WTC11 (cell line): ENCODE data around the gene FIZ1. TPM values are rescaled to one million over a fixed set of nuclear protein-coding genes. Genes with fewer than 3 reads are reported as not detected.

Experiments
- ATAC-seq: fragments of 200-7000 bp; cut with Tn5 transposase; 2 replicates; pipeline ENCODE4 v1.10.0; 2021; ENCODE audit warnings: mild to moderate bottlenecking, moderate library complexity
- CTCF ChIA-PET: fragments of 300-600 bp; sonication (Branson Sonifier 250); formaldehyde crosslinking; loops from one replicate; lab custom pipeline; 2021; ENCODE audit warnings: antibody characterized with exemption; lab: Charles Lee
- POLR2A ChIA-PET: fragments of 350-600 bp; sonication (Branson Sonifier 250); formaldehyde crosslinking; loops from one replicate; lab custom pipeline; 2021; ENCODE audit warnings: antibody characterized with exemption; lab: Charles Lee
- DNase-seq: peaks from one replicate; pipeline ENCODE4 v3.0.0; 2021; ENCODE audit warnings: low spot score
- H3K27ac Mint-ChIP-seq: 2 replicates; pipeline ENCODE4 v1.8.0; 2021; ENCODE audit warnings: mixed read lengths
- H3K27me3 Mint-ChIP-seq: 2 replicates; pipeline ENCODE4 v1.8.0; 2021; ENCODE audit warnings: low read depth, mild to moderate bottlenecking, moderate library complexity, mixed read lengths
- H3K36me3 Mint-ChIP-seq: 2 replicates; pipeline ENCODE4 v1.8.0; 2021; ENCODE audit warnings: mixed read lengths
- H3K4me1 Mint-ChIP-seq: 2 replicates; pipeline ENCODE4 v1.8.0; 2022; ENCODE audit warnings: mixed read lengths
- H3K4me3 Mint-ChIP-seq: 2 replicates; pipeline ENCODE4 v1.8.0; 2021; ENCODE audit warnings: mild to moderate bottlenecking, moderate library complexity, mixed read lengths
- H3K9me3 Mint-ChIP-seq: 2 replicates; pipeline ENCODE4 v1.8.0; 2021; ENCODE audit warnings: mixed read lengths
- AFF4 ChIP-seq: sonication (generic); formaldehyde crosslinking; IDR thresholded peaks from 2 replicates; pipeline ENCODE4 v1.8.1; 2023; ENCODE audit warnings: mild to moderate bottlenecking, missing genetic modification reagents, borderline replicate concordance
- ATF1 ChIP-seq: sonication (generic); formaldehyde crosslinking; IDR thresholded peaks from 2 replicates; pipeline ENCODE4 v1.8.1; 2023; ENCODE audit warnings: mild to moderate bottlenecking, moderate library complexity, missing genetic modification reagents
- CBFB ChIP-seq: sonication (generic); formaldehyde crosslinking; IDR thresholded peaks from 2 replicates; pipeline ENCODE4 v1.8.1; 2022; ENCODE audit warnings: mild to moderate bottlenecking, low read depth, missing genetic modification reagents
- ERG ChIP-seq: fragments of 250-450 bp; sonication (Bioruptor Pico); IDR thresholded peaks from 2 replicates; pipeline ENCODE4 v1.8.0; 2021; ENCODE audit warnings: mild to moderate bottlenecking
- ESRRA ChIP-seq: sonication (generic); formaldehyde crosslinking; IDR thresholded peaks from 2 replicates; pipeline ENCODE4 v1.8.1; 2022; ENCODE audit warnings: mild to moderate bottlenecking, missing genetic modification reagents, borderline replicate concordance
- FOXK1 ChIP-seq: sonication (generic); formaldehyde crosslinking; IDR thresholded peaks from 2 replicates; pipeline ENCODE4 v1.8.0; 2022; ENCODE audit warnings: mild to moderate bottlenecking, moderate library complexity, missing genetic modification reagents
- HMGA2 ChIP-seq: fragments of 250-450 bp; sonication (Bioruptor Pico); IDR thresholded peaks from 2 replicates; pipeline ENCODE4 v1.4.0; 2021; ENCODE audit warnings: mild to moderate bottlenecking, moderate library complexity
- HMGXB4 ChIP-seq: sonication (generic); formaldehyde crosslinking; IDR thresholded peaks from 2 replicates; pipeline ENCODE4 v1.8.1; 2023; ENCODE audit warnings: mild to moderate bottlenecking, moderate library complexity, missing genetic modification reagents
- JAZF1 ChIP-seq: fragments of 250-450 bp; sonication (Bioruptor Pico); IDR thresholded peaks from 2 replicates; pipeline ENCODE4 v1.9.0; 2021; ENCODE audit warnings: moderate library complexity, mild to moderate bottlenecking, inconsistent platforms
- RELA ChIP-seq: sonication (generic); formaldehyde crosslinking; IDR thresholded peaks from 2 replicates; pipeline ENCODE4 v1.8.1; 2022; ENCODE audit warnings: missing genetic modification reagents, mild to moderate bottlenecking, borderline replicate concordance
- USF1 ChIP-seq: sonication (generic); formaldehyde crosslinking; IDR thresholded peaks from 2 replicates; pipeline ENCODE4 v1.8.0; 2022; ENCODE audit warnings: mild to moderate bottlenecking, missing genetic modification reagents
- USF2 ChIP-seq: sonication (generic); formaldehyde crosslinking; IDR thresholded peaks from 2 replicates; pipeline ENCODE4 v1.8.1; 2023; ENCODE audit warnings: mild to moderate bottlenecking, missing genetic modification reagents, moderate library complexity
- ZNF671 ChIP-seq: fragments of 250-450 bp; sonication (Bioruptor Pico); IDR thresholded peaks from 2 replicates; pipeline ENCODE4 v1.8.0; 2021; ENCODE audit warnings: mild to moderate bottlenecking
- total RNA-seq: library from RNA; stranded (reverse); gene quantifications from 3 replicates; pipeline ENCODE4 v1.2.3, GENCODE V29; 2021
- TF ChIP-seq, protein P1 (sequence below): sonication (generic); formaldehyde crosslinking; IDR thresholded peaks from 2 replicates; pipeline ENCODE4 v1.8.0; 2022; ENCODE audit warnings: mild to moderate bottlenecking, missing genetic modification reagents
- TF ChIP-seq, protein P2 (sequence below): sonication (generic); formaldehyde crosslinking; IDR thresholded peaks from 2 replicates; pipeline ENCODE4 v1.8.0; 2022; ENCODE audit warnings: mild to moderate bottlenecking, missing genetic modification reagents
- TF ChIP-seq, protein P3 (sequence below): sonication (generic); formaldehyde crosslinking; conservative IDR thresholded peaks from 2 replicates; pipeline ENCODE4 v1.8.1; 2023; ENCODE audit warnings: mild to moderate bottlenecking, low read depth, missing genetic modification reagents, moderate library complexity

FIZ1 gene
- total RNA-seq, 1 experiment from 2014 or later: 20.1 TPM

GRCh38 chr19:55613396-55613795 is 14.1 kb upstream of the FIZ1 start:
- ChIA-PET CTCF (interaction anchor here (1.2 kb wide), 1 partner anchor 9 kb away, joined by 4 read pairs; the partner anchor contains the start of gene ZNF865), POLR2A (interaction anchor here (1.0 kb wide), 1 partner anchor 9 kb away, joined by 4 read pairs; no protein-coding TSS in a partner anchor)
- Mint-ChIP-seq H3K4me1 (0 out of 2 replicates have a peak, but pooled peaks cover 3% of the 10 kb centered on the region), H3K27ac (no peak overlapping the region), H3K27me3 (no peaks in the 10 kb centered on the region; the same call in 1 of the 2 replicates), H3K9me3 (no peaks in the 10 kb centered on the region), H3K36me3 (peaks cover 21% of the 10 kb centered on the region), H3K4me3 (no peak overlapping the region)
- no peak for TF ChIP-seq HMGXB4 (CRISPR knock-in tag)
- TF ChIP-seq RELA (CRISPR knock-in tag): no peak
- no peak for TF ChIP-seq JAZF1 (CRISPR knock-in tag)
- TF ChIP-seq CBFB: no peak
- no peak for TF ChIP-seq USF1 (CRISPR knock-in tag)
- TF ChIP-seq, protein P1, sequence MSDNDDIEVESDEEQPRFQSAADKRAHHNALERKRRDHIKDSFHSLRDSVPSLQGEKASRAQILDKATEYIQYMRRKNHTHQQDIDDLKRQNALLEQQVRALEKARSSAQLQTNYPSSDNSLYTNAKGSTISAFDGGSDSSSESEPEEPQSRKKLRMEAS: no peak
- TF ChIP-seq AFF4 (CRISPR knock-in tag): no peak
- TF ChIP-seq USF2 (CRISPR knock-in tag): no peak
- no peak for TF ChIP-seq HMGA2
- TF ChIP-seq, protein P2, sequence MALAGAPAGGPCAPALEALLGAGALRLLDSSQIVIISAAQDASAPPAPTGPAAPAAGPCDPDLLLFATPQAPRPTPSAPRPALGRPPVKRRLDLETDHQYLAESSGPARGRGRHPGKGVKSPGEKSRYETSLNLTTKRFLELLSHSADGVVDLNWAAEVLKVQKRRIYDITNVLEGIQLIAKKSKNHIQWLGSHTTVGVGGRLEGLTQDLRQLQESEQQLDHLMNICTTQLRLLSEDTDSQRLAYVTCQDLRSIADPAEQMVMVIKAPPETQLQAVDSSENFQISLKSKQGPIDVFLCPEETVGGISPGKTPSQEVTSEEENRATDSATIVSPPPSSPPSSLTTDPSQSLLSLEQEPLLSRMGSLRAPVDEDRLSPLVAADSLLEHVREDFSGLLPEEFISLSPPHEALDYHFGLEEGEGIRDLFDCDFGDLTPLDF (CRISPR knock-in tag): no peak
- TF ChIP-seq FOXK1 (CRISPR knock-in tag): no peak
- no peak for TF ChIP-seq ESRRA (CRISPR knock-in tag)
- no peak for TF ChIP-seq ATF1
- TF ChIP-seq ERG (CRISPR knock-in tag): no peak
- no peak for TF ChIP-seq ZNF671 (CRISPR knock-in tag)
- TF ChIP-seq, protein P3, sequence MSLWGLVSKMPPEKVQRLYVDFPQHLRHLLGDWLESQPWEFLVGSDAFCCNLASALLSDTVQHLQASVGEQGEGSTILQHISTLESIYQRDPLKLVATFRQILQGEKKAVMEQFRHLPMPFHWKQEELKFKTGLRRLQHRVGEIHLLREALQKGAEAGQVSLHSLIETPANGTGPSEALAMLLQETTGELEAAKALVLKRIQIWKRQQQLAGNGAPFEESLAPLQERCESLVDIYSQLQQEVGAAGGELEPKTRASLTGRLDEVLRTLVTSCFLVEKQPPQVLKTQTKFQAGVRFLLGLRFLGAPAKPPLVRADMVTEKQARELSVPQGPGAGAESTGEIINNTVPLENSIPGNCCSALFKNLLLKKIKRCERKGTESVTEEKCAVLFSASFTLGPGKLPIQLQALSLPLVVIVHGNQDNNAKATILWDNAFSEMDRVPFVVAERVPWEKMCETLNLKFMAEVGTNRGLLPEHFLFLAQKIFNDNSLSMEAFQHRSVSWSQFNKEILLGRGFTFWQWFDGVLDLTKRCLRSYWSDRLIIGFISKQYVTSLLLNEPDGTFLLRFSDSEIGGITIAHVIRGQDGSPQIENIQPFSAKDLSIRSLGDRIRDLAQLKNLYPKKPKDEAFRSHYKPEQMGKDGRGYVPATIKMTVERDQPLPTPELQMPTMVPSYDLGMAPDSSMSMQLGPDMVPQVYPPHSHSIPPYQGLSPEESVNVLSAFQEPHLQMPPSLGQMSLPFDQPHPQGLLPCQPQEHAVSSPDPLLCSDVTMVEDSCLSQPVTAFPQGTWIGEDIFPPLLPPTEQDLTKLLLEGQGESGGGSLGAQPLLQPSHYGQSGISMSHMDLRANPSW (CRISPR knock-in tag): no peak
- DNase-seq (no peak), ATAC-seq (no peak)
